Measurements from ENCODE around the gene CBY3. TPM values are rescaled to one million over a fixed set of nuclear protein-coding genes. Genes with fewer than 3 reads are reported as not detected.

CBY3 gene
- 0.18 TPM in 1 of 2 replicates, not detected in the other for total RNA-seq
- polyA plus RNA-seq = 0.18 and 2.6 TPM in 2 replicates

- H3K9me3 ChIP-seq (ENCODE audit: low read depth) = no peaks in the 10 kb centered on the region
- H3K4me3 ChIP-seq = no peak within 1 kb of the TSS
- no peak within 1 kb of the TSS for H3K27ac ChIP-seq
- no peaks in the 10 kb centered on the region for H3K27me3 ChIP-seq
- H3K36me3 ChIP-seq = no peaks in the 10 kb centered on the region
- DNase-seq (ENCODE audit: low read depth in 1 of 2, low spot score in 1 of 2) = no peak
- H3K4me1 ChIP-seq (ENCODE audit: low read depth) = peaks cover 3% of the 10 kb centered on the region
- TF ChIP-seq CTCF (IDR thresholded peaks at IDR 0.05; ENCODE audit: low read depth, low read length) = no peak
Observed at GRCh38 chr5:179680780-179681401, at the start of gene CBY3. Gene CBY3 (minus strand): TSS chr5:179681034. CDS start chr5:179680918, 116 bp downstream.

GRCh38 chr5:179730356-179730755, 49.5 kb upstream of the CBY3 start:
- Histone ChIP-seq H3K9me3 (ENCODE audit: low read depth) (no peaks in the 10 kb centered on the region), H3K4me3 (no peak overlapping the region), H3K4me1 (ENCODE audit: low read depth) (peaks cover 10% of the 10 kb centered on the region), H3K27ac (peak overlapping the region; percentile 68), H3K27me3 (no peaks in the 10 kb centered on the region), H3K36me3 (peaks cover 47% of the 10 kb centered on the region)
- DNase-seq (ENCODE audit: low read depth in 1 of 2, low spot score in 1 of 2) = no peak
- TF ChIP-seq CTCF (IDR thresholded peaks at IDR 0.05; ENCODE audit: low read depth, low read length) = no peak

- H3K36me3 ChIP-seq = peaks cover 53% of the 10 kb centered on the region
- H3K27ac ChIP-seq = peak overlapping the region; percentile 58
Observed at GRCh38 chr5:179729727-179730126, 48.9 kb upstream of the CBY3 start.

GRCh38 chr5:179729303-179729702, 48.5 kb upstream of the CBY3 start:
- H3K27me3 ChIP-seq = no peaks in the 10 kb centered on the region
- H3K27ac ChIP-seq = peak overlapping the region; percentile 58
- no peak for TF ChIP-seq CTCF (IDR thresholded peaks at IDR 0.05; ENCODE audit: low read depth, low read length)
- no peak for DNase-seq (ENCODE audit: low read depth in 1 of 2, low spot score in 1 of 2)
- no peak overlapping the region for H3K4me3 ChIP-seq
- H3K4me1 ChIP-seq (ENCODE audit: low read depth) = peaks cover 6% of the 10 kb centered on the region
- peaks cover 57% of the 10 kb centered on the region for H3K36me3 ChIP-seq
- no peaks in the 10 kb centered on the region for H3K9me3 ChIP-seq (ENCODE audit: low read depth)

More at GRCh38 chr5:179729727-179730126, 48.9 kb upstream of the CBY3 start:
- TF ChIP-seq CTCF (IDR thresholded peaks at IDR 0.05; ENCODE audit: low read depth, low read length) = no peak
- H3K27me3 ChIP-seq = no peaks in the 10 kb centered on the region
- H3K4me1 ChIP-seq (ENCODE audit: low read depth) = peaks cover 10% of the 10 kb centered on the region
- no peak overlapping the region for H3K4me3 ChIP-seq
- no peaks in the 10 kb centered on the region for H3K9me3 ChIP-seq (ENCODE audit: low read depth)
- no peak for DNase-seq (ENCODE audit: low read depth in 1 of 2, low spot score in 1 of 2)

GRCh38 chr5:179727106-179727505, 46.3 kb upstream of the CBY3 start:
- Histone ChIP-seq H3K27ac (peak overlapping the region; percentile 55), H3K4me3 (no peak overlapping the region), H3K36me3 (peaks cover 76% of the 10 kb centered on the region), H3K9me3 (ENCODE audit: low read depth) (no peaks in the 10 kb centered on the region), H3K4me1 (ENCODE audit: low read depth) (no peaks in the 10 kb centered on the region), H3K27me3 (no peaks in the 10 kb centered on the region)
- TF ChIP-seq CTCF (IDR thresholded peaks at IDR 0.05; ENCODE audit: low read depth, low read length) = no peak
- no peak for DNase-seq (ENCODE audit: low read depth in 1 of 2, low spot score in 1 of 2)

Measured in cardiac muscle cell (in vitro differentiated cells and primary cell).